OCI-LY1 (cell line): ENCODE measurements around the gene CFAP47.

Experiments used
- CTCF ChIP-seq: fragments of 200-600 bp; sonication (generic), shearing (Covaris generic); IDR thresholded peaks from 2 replicates; pipeline ENCODE4 v1.5.1; 2017; ENCODE audit warnings: mild to moderate bottlenecking, antibody characterized with exemption, low read length, moderate library complexity, mixed read lengths
- EZH2 ChIP-seq: fragments of 200-600 bp; sonication (generic), shearing (Covaris generic); IDR thresholded peaks from 2 replicates; pipeline ENCODE4 v1.8.0; 2017; ENCODE audit warnings: borderline replicate concordance, mixed run types, mild to moderate bottlenecking, antibody characterized with exemption, low read length, moderate library complexity, mixed read lengths

- TF ChIP-seq CTCF, result no peak
- TF ChIP-seq EZH2, result no peak
Observed at GRCh38 chrX:36102425-36102824, 182.9 kb downstream of the CFAP47 start.
